Measurements from ENCODE around the gene IL25.
"Not testable (repeated sequence)": the region's sequence is repeated elsewhere in the genome, so short reads cannot be mapped to it uniquely, and the experiment has no call there.

The IL25 gene

DNA sequence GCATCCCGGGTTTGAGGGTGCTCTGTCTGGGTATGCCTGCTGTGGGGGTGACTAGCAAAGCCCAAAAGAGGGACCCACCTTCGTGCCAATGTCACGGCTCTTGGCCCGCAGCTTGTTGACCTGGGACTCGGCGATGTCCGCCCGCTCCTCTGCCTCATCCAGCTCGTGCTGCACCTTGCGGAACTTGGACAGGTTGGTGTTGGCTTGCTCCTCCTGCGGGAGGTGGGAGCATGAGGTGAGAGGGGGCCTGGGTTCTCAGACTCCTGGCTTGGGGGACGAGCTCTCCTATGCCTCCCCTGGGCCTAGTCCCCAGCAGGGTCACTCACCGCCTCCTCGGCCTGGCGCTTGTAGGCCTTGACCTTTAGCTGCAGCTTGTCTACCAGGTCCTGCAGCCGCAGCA lies 41.1 kb downstream of the IL25 start:
- no peak for DNase-seq

DNA sequence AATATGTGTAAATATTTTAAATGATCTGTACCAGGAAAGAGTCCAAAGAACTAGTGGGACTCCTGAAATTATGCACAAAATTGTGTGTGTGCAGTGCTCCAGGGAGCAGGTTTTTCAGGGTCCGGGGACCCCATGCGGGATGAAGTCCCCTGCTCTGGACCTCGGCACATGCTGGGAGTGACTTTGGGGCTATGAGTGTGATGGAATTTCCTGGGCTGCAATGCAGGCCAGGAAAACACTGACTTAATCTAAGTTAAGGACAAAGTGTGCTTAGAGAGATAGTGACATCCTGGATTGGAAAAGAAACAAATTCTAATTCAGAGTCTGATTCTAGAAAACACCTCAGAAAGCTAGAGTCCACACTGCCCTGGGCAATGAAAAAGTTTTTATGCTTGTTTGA lies 41.6 kb downstream of the IL25 start:
- DNase-seq: no peak

DNA sequence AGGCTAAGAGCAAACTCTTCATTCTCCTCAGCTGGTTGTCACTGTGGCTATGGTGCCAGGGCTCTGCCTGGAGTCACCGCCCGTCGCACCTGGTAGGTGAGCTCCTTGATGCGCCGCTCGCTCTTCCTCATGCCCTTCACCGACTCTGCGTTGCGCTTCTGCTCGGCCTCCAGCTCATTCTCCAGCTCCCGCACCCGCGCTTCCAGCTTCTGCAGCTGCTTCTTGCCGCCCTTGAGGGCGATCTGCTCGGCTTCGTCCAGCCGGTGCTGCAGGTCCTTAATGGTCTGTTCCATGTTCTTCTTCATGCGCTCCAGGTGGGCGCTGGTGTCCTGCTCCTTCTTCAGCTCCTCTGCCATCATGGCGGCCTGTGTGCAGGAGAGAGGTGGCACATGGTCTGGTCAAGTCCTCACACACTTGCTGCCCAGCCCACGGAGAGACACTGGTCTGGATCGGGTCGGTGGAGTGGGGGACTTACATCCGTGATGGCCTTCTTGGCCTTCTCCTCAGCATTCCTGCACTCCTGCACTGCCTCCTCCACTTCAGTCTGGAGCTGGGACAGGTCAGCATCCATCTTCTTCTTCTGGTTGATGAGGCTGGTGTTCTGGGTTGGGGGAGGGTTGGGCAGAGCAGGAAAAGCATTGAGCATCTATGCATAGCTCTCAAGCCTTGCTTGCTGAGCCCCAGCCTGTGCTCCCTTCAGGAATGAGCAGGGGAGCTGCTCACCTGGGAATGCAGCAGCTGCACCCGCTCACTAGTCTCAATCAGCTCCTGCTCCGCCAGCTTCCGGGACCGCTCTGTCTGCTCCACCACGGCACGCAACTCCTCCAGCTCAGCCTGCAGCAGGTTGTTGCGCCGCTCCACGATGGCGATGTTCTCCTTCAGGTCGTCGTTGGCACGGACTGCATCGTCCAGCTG lies 42.6 kb downstream of the IL25 start:
- DNase-seq: no peak

DNA sequence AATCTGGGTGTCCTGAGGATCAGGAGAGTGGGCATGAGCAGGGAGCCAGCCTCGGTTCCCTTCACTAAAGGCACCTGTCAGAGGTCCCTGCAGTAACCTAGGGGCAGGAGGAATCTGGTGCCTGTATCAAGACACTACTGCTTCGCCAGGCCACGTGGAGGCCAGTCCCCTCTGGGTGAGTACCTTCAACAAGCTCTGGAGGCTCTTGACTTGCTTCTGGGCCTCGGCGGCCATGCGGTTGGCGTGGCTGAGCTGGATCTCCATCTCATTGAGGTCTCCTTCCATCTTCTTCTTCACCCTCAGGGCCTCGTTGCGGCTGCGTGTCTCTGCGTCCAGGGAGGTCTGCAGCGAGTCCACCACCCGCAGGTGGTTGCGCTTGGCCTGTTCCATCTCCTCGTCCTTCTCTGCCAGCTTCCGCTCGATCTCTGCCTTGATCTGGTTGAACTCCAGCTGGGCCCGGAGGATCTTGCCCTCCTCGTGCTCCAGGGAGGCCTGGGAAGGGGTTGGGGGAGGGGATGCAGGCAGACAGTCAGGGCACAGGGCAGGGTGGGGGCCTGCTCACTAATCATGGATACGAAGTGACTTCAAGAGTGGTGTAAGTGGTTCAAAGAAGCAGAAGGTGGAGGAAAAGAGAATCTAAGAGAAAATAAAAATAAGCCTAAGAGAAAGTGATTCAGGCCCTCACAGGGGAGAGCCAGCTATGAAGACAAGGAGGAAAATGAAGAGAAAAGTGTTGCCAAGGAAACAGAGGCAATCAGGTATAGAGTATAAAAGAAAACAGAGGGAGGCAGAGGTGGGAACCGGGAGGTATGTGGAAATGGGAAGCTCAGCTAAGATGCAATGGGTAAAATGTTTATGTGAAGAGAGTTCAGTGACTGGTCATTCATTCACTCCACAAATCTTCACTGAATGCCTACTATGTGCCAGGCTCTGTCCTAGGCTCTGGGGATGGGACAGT lies 43.5 kb downstream of the IL25 start:
- no peak for DNase-seq

DNA sequence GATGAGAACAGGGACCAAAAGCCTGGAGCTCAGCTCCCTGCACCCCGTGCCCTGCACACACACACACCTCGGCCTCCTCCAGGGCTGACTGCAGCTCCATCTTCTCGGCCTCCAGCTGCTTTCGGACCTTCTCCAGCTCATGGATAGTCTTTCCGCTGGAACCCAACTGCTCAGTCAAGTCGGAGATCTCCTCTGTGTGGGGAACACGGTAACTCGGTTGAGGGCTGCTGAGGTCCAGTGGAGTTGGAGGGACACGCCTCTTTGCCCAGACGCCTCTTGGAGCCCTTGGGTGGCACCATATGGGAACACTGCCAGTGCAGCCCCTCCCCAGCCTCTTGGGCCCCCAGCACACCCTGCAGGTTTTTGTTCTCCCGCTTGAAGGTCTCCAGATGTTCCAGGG lies 44.2 kb downstream of the IL25 start:
- no peak for DNase-seq

DNA sequence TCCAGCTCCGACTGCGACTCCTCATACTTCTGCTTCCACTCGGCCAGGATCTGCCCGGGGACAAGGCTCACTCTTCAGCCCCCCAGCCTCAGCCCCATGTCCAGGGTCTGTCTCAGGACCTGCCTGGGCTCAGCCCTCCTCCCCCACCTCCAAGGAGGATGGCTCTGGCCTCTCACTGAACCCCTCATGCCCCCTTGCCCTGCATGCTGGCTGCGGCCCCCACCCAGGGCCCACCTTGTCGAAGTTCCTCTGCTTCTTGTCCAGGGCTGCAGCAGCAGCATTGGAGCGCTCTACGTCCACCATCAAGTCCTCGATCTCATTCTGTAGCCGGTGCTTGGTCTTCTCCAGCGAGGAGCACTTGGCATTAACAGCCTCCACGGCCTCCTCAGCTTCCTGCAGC lies 44.7 kb downstream of the IL25 start:
- DNase-seq: not testable (repeated sequence)

DNA sequence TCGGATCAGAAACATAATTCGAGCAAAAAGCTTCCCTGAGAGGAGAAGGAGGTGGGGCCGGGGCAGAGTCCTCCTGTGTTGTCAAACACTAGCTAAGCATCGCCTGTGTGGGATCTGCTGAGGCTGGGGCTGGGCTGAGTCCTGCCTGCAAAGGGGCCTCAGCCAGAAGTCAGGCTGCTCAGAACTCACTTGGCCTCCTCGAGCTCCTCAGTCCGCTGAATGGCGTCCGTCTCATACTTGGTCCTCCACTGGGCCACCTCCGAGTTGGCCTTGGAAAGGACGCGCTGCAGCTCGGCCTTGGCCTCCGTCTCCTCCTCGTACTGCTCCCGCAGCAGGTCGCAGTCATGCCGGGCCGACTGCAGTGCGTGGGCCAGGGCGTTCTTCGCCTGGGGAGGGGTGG lies 45.4 kb downstream of the IL25 start:
- DNase-seq: no peak

DNA sequence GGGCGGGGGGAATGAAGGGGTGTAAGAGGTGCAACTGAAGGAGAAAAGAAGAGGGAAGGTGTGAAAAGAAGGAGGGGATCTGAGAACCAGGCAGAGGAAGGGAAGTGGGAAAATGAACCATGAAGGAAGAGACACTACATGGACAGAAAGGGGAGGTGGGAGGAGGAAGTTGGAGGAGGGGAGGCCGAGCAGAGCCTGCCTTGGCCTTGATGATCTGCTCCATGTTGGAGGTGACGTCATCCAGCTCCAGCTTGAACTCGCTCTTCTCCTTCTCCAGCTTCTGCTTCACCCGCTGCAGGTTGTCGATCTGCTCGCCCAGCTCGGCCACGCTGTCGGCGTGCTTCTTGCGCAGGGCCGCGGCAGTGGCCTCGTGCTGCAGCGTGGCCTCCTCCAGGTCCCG lies 47.0 kb downstream of the IL25 start:
- not testable (repeated sequence) for DNase-seq

DNA sequence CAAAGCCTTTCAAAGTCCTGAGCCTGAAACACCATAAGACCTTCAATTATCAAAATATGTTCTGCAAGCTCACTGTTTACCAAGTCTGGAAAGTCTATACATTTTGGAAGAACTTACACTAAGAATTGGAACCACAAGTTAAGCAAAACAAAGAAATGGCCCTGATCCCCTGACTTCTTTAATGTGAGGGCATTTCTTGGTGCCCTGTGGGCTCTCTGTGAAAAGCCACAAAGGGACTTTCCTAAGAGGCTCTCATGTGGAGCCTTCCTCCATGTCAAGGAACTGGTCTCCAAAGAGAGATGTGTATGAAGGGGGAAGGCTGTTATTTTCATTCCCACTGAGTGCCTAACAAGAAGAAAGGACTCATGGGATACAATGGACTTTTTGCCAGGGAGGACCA lies 49.0 kb downstream of the IL25 start:
- no peak for DNase-seq

DNA sequence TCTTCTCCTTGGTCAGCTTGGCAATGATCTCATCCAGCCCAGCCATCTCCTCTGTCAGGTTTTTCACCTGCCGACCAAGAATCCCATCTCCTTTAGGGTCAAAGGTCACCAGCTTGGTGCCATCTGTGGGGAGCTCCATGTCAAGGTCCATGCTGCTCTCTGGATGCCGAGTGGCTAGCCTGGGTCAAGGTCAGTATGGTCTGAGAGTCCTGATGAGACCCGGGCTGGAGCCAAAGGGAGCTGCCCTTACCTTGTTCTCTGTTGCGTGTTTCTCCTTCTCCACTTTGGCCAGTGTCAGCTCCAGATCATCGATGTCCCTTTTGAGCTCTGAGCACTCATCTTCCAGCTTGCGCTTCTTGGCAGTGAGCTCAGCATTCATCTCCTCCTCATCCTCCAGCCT lies 51.0 kb downstream of the IL25 start:
- DNase-seq: no peak

DNA sequence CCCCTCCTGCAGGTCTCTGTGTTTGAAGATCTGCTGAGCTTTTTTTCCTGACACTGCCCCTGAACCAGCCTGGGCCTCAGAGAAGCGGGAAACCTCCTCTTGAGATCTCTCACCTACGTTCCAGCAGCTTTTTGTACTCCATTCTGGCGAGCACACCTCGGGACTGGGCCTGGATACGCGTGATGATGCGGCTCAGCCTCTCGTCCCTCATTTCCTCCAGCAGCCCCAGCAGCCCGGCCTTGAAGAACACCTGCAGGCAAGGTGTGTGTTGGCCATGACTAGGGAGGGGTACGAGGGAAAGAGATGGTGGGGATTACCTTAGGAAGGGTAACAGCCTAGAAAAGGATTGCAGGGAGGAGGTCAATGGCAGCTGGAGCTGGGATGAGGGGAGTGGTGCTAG lies 52.6 kb downstream of the IL25 start:
- DNase-seq: no peak

DNA sequence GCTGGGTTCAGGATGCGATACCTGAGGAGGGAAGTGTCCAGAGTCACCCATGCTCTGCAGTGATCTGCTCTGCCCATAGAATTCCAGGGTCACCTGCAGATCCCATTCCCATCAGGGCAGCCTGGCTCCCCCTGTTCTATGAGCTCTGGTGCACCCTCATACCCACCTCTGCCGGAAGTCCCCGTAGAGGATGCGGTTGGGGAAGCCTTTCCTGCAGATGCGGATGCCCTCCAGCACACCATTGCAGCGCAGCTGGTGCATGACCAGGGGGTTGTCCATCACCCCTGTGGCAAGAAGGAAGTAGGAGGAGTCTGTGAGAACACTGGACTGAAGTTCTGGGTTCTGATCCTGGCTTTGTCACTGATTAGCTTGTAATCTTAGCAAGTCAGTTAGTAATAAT lies 53.2 kb downstream of the IL25 start:
- not testable (repeated sequence) for DNase-seq

Data from NCI-H2081 treated with DMSO at 0.1 percent for 48 hours (cell line).